AML-193 (cell line): ENCODE results near the gene USP13.

Source experiments
- DNase-seq, 2 experiments: peaks; one replicate each; lab custom pipeline; 2025; lab: John Stamatoyannopoulos, UW

USP13 gene

DNA sequence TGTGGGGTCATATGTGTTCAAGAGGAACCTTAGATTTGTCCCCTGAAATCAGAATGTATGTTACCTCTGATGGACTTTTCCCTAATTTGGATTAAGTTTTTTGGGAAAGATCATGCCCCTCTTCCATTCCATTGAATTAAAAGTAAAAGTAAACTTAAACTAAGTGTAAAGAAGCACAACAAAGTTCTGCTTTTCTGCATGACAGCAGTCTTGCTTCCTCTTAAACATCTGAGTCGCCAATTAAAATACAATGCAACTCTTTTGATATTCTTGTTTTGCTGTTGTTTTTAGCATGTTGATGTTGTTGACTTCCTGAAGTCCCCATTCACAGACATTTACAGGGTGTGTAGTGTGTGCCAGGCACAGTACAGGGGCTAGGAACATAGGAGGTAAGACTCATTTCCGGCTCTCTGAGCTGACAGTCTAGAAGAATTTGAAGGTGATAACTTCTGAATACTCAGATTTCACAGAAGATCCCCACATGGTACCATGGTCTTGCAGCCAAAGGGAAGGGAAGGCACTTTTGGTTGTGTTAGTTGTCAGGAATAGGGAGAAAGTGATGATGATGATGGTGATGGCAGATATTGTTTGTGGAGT is 45.0 kb downstream of the USP13 start:
- DNase-seq: peak in 1 of 2 experiments; percentile 31

DNA sequence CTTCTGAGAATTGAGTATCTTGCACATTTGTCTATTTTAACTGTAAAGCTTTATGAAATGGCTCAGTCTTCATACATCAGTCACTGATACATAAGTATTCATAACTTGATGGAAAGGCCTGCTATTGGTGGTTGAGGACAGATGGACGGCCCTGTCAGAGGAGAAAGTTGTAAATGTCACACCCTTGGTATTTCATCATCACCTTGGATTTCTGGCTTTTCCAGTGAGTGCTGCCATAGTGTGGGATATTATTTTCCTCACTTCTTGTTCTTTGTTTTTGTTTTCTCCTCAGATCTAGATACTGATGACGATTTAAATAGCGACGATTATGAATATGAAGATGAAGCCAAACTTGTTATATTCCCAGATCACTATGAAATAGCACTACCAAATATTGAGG is 47.9 kb downstream of the USP13 start:
- DNase-seq: no peak

DNA sequence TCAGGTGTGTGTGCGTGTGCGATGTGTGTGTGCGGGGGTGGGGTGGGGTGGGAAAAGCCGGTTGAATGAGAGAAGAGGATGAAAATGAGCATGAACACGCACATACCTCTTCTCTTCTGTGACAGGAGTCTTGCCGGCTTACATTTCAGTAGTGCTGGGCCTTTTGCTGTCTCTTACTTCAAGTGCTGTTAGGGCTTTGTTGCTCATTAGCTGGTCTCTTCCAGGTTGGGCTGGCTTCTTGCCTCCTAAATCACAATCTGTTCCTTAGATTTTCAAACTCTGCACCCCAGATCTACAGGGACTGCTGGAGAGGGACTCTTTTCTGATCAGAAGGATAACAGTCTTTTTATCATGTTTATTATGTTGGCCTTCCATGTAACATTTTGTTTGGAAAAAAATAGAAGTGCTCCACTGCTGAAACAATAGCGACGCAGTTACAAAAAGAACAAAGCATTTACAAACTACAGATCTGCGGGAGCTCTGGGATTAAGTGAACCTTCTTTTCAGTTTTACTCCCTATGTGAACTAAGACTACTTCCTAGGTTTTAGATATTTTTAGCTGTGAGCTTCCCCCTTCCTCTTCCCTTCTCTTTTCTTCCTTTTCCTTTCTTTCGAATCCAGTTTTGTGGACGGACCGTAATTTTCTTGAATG is 48.5 kb downstream of the USP13 start:
- no peak for DNase-seq

DNA sequence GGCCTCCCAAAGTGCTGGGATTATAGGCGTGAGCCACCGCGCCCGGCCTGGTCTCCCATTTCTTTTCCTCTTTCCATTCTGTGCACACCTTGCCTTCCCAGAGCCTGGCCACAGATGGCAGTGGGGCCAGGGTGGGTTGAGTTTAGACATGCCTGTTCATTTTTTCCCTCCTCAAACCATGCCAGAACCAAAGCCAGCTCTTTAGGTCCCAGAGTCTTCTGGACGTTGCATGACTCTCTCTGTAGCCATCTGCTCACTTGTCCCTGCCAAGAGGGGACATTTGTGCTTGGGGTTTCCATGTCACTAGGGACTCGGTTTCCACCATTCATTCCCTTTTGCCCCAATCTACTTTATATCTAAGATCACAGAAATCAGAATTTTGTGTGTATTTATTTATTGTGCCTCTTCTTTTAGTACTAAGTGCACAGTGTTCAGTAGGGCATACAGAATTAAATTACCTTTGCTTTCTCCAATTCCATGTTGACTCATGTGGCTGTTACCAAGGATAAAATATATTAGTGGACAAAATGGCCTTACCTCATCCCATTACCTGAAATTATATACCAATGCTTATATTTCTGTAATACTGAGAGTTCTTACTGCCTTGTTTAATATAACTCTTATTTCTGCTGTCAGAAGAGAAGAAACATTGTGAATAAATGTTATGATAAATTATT is 49.6 kb downstream of the USP13 start:
- DNase-seq: no peak

DNA sequence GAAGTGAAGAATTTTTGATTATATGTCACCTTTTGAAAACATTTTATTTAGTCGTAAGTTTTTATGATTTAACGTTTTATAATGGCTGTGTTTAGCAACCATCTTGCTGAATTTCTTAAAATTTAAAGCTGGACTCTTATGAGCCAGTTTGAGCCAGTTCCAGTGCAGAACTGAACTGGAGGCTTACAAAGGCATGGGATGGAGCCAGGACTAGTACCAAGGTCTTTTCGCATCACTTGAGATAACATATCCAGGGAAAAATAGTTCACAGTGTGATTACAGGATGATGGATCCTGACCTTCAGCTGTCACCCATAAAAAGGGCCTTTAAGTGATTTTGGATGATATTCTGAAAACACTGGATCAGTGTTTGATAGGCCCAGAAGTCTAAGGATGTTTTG is 51.0 kb downstream of the USP13 start:
- no peak for DNase-seq

DNA sequence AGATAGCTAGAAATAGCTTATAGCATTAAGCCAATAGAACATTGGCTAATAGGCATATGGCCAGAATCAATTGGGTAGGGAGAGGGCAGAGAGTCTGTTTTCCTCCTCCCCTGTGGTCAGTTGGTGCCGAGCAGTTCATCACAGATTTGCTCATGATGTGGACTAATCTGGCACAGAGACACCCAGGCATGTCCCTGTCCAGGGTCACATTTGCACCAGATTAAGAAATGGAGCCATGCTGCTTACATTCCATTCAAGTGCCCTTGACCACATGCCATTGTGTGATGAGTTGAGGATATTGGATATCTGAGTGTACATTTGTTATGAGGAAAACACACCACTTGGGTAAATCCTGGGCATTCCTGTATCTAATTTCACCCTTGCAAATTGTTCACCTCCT is 53.4 kb downstream of the USP13 start:
- DNase-seq: no peak

DNA sequence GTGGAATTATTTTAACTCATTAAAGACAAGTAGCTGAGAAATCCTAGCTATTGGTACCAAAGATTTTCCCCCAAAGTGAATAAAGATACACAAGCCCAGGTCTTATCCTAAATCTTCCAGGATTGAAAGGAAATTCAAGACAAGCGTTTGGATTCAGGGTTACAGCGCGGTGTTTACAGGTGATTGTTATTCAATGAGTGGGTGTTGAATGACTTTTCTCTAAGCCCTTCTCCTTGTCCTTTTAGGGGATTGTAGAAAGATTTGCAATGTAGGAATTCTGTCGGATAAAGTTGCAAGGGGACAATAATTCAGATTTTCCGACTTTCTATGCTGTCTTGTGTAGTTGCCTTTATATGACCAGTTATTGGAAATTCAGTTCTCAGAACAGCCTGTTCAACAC is 57.2 kb downstream of the USP13 start:
- DNase-seq: no peak

DNA sequence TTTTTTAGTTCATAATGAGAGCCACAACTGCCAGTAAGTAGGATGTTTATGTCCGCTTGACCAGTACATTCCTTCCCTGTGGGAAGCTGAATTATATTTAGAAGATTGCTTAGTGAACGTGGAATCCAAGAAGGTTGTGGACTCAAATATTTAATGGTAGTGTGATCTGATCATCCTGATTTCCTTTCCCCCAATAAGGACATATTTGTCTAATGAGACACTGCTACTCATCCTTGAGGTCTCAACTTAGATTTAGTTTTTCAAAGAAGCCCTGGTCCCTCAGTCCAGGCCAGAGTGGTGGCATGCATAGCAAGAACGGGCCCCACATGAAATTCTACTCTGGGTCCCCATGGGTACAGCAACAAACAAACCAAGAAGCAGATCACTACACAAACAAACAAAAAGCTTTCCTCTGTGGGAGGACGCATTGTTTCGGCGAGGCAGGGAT is 60.8 kb downstream of the USP13 start:
- DNase-seq: no peak

DNA sequence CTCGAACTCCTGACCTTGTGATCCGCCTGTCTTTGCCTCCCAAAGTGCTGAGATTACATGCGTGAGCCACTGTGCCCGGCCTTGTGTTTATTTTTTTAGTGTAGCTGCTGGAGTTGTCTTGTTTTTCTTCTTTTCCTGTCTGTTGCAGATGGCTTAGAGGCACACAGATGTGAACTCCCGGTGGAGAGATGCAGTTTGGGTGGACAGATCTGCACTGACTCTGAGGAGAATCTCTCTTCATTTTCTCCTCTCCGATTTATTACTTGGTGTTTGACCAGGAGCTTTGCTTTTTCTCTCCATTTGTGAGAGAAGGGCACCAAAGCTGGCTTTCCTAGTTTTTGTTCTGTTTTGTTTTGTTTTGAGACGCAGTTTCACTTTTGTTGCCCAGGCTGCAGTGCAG is 62.7 kb downstream of the USP13 start:
- DNase-seq: no peak

DNA sequence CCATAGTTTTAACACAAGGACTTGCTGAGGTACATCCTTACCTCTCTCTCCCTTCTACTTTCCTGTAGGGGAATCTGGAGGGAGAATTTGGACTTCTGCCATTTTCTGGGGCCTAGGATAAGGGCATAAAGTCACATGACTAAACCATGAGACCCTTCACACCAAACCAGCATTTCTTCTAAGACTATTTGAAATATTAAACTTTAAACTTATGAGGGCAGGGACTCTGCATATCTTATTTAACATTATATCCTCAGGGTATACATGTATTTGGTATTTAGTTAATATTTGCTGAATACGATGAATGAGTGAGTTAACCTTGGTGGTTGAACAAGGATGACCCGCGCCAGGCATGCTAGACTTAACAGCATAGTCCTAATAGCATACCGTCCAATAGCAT is 63.4 kb downstream of the USP13 start:
- DNase-seq: no peak

DNA sequence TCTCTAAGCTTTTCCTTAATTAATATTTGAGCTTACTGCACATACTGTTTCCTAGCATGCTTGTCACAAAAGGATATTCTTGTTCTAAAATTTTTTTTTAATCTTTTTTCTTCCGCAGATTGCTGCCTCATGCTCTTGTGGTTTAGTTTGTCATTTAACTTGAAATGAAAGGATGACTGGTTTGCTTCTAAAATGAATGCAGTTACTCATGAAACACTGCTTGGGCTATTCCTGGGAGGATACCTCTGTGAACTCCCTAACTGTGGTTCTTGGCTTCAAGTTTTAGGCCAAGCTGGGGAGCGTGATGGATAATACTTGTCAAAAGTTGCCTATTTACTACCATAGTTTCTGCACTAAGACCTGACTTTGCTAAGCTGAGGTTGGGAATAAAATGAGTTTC is 64.0 kb downstream of the USP13 start:
- no peak for DNase-seq

DNA sequence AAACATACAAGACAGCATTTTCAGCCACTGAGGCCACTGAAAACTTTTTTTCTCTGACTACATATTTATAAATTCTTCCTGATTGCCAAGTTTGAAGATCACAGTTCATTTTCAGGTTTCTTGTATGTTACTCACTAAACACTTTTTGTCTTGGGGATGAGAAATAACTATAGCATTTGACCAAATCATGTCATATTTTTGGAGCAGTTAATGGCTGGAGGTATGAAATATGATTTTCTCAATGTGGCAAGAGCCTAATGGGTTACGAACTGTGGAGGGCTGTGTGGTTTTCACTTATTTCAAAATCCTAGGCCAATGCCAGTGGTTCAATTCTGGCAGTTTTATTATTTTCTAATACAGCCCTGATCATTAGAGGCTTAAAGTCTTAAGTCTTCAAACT is 64.4 kb downstream of the USP13 start:
- no peak for DNase-seq

DNA sequence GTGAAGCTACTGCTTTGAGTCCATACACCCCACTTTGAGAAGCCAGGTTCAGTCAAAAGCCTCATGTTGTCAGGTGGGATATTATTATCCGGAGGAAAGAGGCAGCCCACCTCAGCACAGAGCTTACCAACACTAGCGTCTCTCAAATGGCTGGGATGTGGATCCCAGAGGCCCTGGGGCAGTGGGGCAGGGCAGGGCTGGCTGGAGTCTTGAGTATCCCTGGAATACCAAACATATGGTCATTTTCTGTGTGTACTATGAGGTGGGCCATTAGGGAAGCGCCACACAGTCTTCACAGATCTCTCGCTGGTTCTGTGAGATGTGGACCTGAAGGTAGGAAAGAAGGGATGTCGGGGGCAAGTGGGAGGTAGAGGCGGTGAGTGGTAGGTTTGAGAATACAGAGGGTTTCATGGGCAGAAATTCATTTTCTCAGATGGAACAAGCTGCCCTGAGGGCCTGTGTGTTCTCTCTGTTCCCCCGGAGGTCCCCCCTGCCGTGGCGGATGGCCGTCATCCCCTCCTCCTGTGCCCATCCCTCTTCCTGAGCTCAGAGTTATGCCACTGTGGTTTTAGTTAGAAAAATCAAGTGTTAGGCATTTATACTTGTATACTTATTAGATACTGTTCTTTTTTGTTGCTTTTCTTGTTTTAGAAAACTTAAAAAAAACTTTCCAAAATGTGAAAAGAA is 66.4 kb downstream of the USP13 start:
- DNase-seq: no peak

DNA sequence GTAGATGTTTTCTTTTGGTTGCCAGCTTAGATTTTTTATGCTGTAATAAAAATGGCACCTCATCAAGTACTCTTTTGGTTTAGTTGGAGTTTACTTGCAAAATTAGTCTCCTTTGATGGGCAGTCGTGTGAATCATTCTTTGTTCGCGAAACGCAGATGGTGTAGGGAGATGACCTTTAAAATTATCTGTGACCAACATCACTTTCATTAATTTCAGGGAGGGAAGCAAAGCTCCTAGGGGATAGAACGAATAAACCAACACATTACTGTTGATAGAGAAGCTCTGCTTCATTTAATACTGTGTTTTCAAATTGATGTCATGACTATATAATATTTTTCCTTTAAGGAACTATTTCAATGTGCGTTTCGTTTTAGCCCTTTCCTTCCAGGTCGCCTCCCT is 67.4 kb downstream of the USP13 start:
- no peak for DNase-seq

DNA sequence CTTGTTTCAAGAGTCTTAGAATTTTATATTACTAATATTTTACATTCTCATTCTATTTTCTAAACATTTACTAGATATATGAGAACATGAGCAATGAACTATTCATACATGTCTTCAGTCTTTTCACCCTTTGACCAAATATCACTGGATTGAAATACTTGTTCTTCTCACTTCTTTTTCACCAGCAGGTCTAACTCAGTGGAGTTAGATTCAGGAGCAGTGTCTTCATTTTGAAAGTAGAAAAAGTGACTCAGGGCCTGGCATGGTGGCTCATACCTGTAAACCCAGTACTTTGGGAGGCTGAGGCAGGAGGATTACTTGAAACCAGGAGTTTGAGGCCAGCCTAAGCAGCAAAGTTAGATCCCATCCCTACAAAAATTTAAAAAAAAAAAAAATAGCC is 70.8 kb downstream of the USP13 start:
- DNase-seq: no peak

DNA sequence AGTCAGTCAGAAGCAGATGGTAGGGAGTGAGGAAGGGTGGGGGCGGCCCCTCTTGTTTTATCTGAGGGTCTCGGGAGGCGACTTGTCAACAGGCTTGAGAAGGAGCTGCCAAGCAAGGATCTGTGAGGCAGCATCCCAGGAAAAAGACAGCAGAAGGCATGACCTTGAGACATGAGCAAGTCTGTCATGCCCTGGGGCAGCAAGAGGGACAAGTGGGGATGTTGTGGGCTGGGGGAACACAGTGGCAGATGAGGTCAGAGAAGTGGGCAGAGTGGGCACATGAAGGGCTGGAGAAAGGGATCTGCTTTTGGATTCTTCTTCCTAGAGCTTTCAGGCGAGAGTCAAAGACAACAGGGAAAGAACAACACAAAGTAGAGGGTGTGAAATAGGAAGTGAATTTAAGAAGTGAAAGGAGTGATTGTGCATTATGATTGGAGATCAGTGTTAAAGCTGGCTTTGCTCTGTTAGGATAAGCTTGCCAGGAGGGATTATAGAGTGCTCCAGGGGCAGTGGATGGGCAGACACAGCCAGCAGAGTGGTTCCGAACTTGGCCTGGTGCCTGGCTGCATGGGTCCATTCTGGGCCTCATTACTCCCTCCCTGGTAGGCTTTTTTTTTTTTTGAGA is 73.3 kb downstream of the USP13 start:
- DNase-seq: no peak

DNA sequence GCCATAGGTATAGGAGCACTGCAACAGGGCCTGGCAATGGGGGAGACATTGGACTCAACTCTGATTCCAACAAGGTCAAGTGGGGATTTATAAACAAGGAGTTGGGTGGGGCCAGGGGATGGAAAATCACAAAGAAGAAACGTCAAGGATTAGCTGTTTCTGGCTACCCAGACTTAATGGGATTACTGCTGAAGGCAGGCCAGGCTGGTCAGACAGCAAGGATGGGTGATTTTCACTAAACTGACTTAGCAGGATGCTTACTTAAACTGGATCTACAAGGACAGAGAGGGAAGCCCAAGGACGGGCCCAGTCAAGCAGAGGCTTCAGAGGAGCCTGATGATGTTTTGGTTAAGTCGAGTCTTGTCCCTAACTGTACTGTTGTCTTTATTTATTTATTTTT is 76.2 kb downstream of the USP13 start:
- no peak for DNase-seq

DNA sequence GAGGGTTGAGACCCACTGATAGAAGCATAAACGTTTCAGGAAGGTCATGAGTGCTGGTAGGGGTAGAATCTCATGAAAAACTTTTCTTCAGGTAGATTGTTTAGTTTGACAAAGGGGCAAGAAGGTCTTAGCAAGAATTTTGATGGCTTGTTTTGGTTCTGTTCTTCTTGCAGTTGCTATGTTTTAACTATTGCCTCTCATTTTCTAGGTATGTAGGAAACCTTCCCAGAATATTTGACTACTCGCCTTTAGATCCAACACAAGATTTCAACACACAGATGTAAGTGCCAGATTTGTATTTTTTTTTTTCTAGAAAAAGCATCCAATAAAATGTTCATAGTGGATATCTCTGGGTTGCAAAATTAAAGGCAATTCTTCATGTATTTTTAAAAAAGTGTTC is 77.1 kb downstream of the USP13 start:
- no peak for DNase-seq

DNA sequence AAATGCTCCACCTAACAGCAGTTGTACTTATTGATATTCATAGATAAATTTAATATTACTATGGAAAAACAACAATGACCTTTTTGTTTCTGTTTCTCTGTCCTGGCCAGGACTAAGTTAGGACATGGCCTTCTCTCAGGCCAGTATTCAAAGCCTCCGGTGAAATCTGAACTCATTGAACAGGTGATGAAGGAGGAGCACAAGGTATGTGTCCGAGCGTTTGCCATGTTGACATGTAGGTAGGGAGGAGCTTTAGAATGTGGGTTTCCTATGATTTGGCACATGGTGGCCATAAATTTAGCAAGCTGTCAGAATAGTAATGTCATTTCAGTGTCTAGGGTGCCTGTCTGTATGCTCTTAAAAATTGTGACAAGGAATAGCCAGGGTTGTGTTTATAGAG is 77.7 kb downstream of the USP13 start:
- no peak for DNase-seq

DNA sequence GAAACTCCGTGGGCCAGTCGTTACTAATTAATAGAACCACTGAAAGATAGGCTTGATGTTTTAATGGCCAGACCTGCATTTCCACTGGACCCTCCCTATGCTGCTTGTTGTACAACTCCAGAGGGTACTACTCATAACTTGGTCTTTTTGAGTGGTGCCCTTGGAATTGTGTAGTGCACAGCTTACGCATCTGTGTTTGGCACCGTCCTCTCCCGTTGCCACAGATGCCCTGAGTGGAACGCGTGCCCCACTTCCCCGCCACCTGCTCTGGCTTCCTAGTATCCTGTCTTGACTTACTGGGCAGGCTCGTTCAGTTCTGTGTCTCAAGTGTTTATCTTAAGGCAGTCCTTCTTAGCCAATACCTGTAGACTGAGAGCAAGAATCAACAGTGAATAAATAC is 78.7 kb downstream of the USP13 start:
- DNase-seq: no peak

DNA sequence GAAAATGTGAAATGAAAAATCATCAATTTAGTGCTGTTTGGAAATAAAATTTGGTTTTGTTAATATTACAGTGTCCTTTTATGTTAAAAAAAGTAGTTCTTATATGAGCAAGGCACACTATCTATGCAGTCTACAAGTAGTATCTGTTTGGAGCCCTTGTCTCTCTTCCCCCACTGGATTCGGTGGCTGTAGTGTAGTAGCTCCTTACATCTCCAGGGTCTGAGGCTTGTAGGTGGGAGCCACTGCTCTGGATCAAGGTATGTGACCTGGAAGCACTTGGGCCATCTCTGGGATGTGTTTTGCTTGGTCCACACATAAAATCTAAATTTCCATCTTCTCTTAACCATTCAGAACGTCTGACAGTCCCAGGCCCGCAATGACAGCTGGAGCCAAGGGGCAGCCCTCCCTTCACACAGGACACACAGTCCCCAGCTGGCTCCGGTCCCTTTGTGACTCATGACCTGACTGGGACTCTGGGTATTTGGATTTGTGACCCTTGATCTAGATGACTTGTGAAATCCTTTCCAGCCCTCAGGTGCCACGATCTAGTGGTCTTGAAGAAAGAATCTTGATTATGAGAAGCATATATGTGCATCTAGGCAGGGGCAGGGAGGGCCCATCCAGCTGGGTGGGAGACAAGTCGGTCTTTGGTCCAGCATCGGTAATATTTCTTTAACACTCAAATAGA is 80.0 kb downstream of the USP13 start:
- no peak for DNase-seq

DNA sequence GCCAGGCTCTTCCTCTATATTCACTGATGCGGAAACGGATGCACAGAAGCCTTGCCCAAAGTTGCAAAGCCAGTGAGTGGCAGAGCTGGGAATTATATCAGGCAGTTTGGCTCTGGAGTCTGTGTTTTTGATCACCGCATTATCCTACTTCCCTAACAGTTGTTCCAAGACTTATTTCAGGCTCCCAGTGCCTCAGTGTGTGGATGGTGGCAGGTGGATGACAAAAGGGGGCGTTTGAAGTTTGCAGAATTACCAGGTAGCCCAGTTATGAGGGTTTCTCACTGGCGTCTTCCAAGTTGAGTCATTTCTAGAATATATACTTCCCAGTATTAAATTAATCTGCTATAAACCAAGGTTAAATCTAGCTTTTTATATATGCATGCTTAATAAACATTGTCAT is 81.0 kb downstream of the USP13 start:
- no peak for DNase-seq
